Stimulated activated CD4-positive, alpha-beta T cell treated with anti-CD3 and anti-CD28 coated beads, Interleukin-1b, Interleukin-23, amount 100 ng/mL, for 4 hours (primary cell): Measurements from ENCODE around the gene C1R.
"Not testable (repeated sequence)": the region's sequence is repeated elsewhere in the genome, so short reads cannot be mapped to it uniquely, and the experiment has no call there.

Source experiments
- DNase-seq, 2 donors: peaks; one replicate each; pipeline ENCODE4 v3.0.0-alpha.2; 2020; ENCODE audit warnings: low read depth in 2 of 2

The C1R gene

GRCh38 chr12:7068240-7068993, 23.8 kb downstream of the C1R start:
- DNase-seq, result no peak

DNA sequence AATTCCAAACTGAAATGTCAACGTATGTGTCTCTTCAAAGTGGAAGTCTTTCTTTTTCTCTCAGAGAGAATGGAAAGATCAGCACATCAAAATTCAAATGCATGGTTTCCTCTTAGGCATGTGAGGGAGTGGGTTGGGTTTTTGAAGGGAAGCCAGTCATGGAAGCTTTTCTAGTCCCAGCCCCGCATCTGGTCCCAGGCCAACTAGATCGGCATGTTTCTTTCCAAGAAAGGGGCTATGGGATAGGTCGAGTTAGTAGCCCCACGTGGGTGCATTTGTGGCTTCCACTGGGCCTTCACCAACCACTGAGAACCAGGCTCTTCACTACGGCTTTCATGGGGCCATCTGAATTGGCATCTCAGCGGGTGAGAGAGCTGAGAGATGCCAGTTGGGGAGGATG, 25.1 kb downstream of the C1R start:
- no peak for DNase-seq

GRCh38 chr12:7066596-7066995, 25.6 kb downstream of the C1R start:
- DNase-seq, result no peak

DNA sequence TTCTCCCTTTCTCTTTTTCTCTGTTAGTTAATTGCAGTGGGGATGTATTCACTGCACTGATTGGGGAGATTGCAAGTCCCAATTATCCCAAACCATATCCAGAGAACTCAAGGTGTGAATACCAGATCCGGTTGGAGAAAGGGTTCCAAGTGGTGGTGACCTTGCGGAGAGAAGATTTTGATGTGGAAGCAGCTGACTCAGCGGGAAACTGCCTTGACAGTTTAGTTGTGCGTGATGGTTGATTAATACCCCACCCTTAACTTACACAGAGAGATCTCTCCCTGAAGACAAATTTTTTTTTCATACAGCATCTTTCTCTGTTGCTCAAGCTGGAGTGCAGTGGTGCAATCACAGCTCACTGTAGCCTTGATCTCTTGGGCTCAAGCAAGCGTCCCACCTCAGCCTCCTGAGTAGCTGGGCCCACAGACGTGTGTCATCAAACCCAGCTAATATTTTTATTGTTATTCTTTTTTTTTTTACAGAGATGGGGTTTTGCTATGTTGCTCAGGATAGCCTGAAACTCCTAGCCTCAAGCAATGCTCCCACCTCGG, 27.1 kb downstream of the C1R start:
- DNase-seq, result no peak

DNA sequence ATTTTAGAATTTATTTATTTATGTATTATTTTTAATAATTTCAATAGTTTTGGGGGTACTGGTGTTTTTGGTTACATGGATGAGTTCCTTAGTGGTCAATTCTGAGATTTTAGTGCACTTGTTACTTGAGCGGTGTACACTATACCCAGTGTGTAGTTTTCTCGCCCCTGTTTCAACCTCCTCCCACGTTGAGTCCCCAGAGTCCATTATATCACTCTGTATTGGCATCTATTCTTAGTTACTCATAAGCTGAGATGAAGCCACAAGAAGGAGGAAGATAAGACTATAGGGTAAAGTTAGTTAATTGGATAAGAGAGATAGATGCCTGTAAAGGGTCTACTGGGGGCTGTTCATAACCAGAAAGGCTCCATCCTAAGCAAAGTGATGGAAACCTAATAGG, 27.7 kb downstream of the C1R start:
- DNase-seq, result no peak

DNA sequence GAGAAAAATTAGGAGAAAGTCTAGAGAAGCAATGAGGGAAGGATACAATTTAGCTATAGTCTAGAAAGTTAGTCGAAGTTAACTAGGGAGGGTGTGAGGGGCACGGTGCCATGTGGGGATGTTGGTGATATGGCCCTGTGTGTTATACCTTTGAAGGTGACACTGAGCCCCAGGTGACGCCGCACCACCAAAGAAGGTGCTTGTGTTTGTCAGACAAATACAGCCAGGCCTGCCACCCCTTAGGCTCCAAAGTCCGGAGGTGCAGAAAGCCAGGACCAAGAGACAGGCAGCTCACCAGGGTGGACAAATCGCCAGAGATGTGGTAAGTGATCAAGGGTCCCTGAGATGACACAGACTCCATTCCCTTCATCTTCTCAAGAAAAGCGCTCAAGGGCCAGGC, 30.6 kb downstream of the C1R start:
- no peak for DNase-seq

DNA sequence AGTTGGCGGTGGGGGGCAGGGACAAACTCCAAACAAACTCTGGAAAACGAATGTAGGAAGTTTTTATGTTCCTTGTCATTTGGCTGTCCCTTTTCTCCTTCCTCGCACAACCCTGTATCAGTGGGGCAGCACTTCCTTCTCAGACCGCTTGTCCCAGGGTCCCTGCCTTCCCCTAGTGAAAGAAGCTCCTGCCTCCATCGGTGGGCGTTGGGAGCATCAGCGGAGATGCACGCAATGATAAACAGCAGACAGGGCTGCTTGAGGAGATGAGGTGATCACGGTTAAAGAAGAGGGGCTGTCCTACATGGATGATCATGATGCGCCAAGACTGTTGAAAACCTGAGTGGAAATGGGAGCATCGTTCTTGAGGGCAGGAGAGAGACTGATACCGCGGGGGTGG, 31.1 kb downstream of the C1R start:
- no peak for DNase-seq

DNA sequence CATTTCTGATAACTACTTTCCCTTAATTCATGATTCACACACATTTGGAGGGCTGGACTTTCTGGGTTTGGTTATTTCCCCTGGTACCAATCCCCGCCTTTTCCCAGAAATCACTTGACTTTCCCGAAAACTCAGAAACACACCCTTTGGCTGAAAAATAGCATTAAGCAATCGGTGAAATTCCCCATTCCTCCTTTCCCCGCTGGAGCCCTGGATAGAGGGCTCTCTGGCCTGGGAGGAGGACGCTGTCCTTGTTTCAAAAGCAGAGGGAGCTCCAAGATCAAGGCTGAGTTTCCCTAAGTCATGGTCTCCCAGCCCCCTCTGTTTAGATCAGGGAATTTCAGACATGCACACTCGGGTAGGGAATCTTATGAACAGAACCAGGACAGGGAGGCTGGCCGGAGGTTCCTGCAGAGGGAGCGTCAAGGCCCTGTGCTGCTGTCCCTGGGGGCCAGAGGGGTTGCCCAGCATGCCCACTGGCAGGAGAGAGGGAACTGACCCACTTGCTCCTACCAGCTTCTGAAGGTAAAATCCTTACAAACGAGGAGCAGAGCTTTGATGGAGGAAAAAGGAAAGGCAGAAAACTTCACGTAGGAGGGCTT, 31.8 kb downstream of the C1R start, which contains the start of gene C1S:
C1S (plus strand) TSS at position 366 of the 602 bp plus-strand sequence. CDS start 1,195 bp downstream, outside the sequence.
- no peak for DNase-seq

- no peak for DNase-seq
Observed at GRCh38 chr12:7059780-7060179, 32.5 kb downstream of the C1R start.

DNA sequence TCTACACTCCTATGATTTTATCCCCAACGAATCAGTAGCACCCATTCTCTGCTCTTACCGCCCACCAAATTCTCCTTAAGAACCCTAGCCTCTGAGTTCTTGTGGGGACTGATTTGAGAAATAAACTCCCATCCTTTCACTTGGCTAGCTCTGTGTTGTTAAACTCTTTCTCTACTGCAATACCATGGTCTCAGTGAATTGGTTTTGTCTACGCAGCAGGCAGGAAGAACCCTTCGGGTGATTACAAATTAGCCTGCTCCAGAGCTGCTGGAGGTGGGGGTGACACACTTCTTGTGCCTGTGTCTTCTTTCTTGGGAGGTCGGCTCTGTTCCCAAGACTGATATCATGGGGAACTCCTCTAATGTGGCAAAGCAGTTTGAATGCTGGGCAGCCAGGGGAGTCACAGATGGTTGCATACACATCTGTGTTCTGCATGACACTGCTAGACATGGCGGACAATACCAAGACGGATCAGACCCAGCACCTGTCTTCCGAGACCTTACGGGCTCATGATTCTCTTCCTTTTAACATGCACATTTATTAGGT, 33.3 kb downstream of the C1R start:
- no peak for DNase-seq

DNA sequence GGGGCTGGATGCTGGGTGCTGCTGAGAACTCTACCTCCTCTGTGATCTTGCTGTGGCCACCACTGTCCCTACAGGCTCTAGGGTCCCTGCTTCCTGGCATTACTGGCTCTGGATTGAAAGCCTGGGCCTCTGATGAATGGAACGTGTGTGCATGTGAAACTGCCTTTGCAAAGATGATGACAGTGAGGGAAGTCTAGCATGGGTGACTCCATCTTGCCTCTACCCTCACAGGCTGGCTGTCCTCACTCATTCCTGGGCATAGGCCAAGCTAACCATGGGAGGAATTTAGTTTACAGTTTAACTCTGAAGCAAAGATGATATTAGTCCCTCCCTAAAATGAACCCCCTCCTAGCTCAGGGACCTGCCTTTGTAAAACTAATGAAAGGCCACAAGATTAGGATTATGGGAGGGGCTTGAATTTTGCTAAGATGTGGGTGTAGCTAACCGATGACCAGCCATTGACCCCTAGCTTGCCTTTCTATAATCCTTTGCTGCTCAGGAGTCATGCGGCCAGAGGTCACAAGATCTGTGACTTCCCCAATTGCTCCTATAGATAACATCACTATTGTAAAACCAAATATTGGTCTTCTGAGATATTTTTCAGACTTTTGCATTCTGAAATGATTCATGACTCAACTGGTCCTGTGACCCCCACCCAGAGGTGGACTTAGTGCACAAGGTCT, 33.9 kb downstream of the C1R start:
- DNase-seq, result no peak

DNA sequence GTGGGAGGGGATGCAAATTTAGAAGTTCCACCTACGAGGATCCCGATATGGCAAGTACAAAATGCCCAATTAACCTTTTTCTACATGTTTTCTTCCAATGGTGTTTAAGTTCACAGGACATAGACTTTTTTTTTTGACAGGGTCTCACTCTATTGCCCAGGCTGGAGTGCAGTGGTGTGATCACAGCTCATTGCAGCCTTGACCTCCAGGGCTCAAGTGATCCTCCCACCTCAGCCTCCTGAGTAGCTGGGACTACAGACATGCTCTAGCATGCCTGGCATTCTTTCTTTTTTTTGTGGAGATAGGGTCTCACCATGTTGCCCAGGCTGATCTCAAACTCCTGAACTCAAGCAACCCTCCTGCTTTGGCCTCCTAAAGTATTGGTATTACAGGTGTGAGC, 36.5 kb downstream of the C1R start:
- not testable (repeated sequence) for DNase-seq

DNA sequence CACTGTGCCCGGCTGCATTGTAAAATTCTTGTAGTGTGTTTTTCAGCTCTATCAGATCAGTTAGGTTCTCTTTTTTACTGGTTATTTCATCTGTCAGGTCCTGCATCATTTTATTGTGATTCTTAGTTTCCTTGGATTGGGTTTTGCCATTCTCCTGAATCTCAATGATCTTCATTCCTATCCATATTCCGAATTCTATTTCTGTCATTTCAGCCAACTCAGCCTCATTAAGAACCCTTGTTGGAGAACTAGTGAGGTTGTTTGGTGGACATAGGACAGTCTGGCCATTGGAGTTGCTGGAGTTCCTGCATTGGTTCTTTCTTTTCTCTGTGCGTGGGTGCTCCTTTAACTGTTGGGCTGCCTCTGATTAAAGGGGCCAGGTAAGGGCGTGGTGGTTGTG, 37.3 kb downstream of the C1R start:
- no peak for DNase-seq

GRCh38 chr12:7049973-7050372, 42.3 kb downstream of the C1R start:
- not testable (repeated sequence) for DNase-seq

GRCh38 chr12:7049445-7049951, 42.7 kb downstream of the C1R start:
- DNase-seq, result not testable (repeated sequence)

- no peak for DNase-seq
Observed at GRCh38 chr12:7047306-7047705, 44.9 kb downstream of the C1R start.

GRCh38 chr12:7046383-7047105, 45.7 kb downstream of the C1R start:
- DNase-seq, result no peak

DNA sequence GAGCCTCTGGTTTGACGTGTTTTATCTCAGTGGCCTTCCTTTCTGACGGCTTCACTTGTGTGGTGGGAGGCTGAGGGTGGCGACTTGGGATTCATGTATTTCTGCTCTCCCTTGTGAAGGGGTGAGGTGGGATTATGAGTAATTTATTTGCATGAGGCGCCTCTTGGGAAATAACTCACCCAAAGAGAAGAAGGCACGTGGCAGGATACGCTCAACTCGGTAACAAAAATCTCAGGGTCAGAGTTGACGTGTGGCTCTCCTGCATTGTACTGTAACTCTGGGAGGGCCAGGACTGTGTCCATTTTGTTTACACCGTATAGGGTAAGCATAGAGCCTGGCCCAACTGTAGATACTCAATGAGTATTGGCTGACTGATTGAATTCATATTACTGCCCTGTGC, 46.3 kb downstream of the C1R start:
- no peak for DNase-seq

DNA sequence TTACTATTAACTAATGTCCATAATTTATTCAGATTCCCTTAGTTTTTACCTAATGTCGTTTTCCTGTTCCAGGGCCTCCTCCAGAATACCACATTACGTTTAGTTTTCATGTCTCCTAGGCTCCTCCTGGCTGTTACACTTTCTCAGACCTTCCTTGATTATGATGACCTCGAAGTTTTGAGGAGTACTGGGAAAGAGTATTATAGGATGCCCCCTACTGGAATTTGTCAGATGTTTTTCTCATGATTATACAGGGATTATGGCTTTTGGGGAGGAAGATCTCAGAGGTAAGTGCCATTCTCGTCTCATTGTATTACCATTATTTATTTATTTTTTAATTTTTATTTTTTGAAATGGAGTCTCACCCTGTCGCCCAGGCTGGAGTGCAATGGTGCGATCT, 49.4 kb downstream of the C1R start:
- DNase-seq, result no peak

GRCh38 chr12:7039403-7039802, 52.8 kb downstream of the C1R start:
- no peak for DNase-seq

DNA sequence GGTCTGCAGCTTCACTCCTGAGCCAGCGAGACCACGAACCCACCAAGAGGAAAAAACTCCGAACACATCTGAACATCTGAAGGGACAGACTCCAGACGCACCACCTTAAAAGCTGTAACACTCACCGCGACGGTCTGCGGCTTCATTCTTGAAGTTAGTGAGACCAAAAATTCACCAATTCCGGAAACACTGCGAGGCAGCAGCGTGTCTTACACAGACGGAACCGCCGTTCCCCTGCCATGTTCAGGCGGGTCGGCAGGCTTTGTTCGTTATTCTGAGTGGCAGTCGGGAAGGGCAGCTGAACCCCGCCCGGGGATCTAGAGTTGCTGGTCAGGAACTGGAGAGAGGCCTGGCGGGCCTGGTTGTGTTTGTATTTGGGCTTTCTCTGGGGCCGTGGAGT, 53.7 kb downstream of the C1R start:
- no peak for DNase-seq

DNA sequence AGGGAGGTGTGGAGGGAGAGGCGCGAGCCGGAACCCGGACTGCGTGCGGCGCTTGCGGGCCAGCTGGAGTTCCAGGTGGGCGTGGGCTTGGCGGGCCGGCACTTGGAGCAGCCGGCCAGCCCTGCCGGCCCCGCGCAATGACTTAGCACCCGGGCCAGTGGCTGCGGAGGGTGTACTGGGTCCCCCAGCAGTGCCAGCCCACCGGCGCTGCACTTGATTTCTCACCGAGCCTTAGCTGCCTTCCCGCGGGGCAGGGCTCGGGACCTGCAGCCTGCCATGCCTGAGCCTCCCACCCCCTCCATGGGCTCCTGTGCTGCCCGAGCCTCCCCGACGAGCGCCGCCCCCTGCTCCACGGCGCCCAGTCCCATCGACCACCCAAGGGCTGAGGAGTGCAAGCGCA, 54.8 kb downstream of the C1R start:
- DNase-seq, result not testable (repeated sequence)
